ENCODE results near the gene CASP12.

The CASP12 gene

GRCh38 chr11:104893876-104894275 is 4.4 kb downstream of the CASP12 start:
- peaks cover 0 to 43% (median 28%) of the 10 kb centered on the region in 5 donors for H3K4me1 ChIP-seq (ENCODE audit: control insufficient read depth in 5 of 5, insufficient read depth in 5 of 5, low read length in 5 of 5)
- H3K4me3 ChIP-seq (ENCODE audit: low read depth in 1 of 5, low read length in 5 of 5): no peak overlapping the region
- no peak overlapping the region for H3K9ac ChIP-seq (ENCODE audit: low read length in 5 of 5)
- H3K27me3 ChIP-seq (ENCODE audit: control insufficient read depth in 5 of 5, insufficient read depth in 4 of 5, low read length in 5 of 5): no peaks in the 10 kb centered on the region
- no peak overlapping the region for H3K27ac ChIP-seq (ENCODE audit: low read depth, low read length)
- H3K36me3 ChIP-seq (ENCODE audit: control insufficient read depth in 5 of 5, insufficient read depth in 5 of 5, low read length in 5 of 5): peaks cover 0 to 5% (median 0%) of the 10 kb centered on the region in 5 donors
- no peaks in the 10 kb centered on the region for H3K9me3 ChIP-seq (ENCODE audit: control insufficient read depth in 5 of 5, low read length in 5 of 5)

GRCh38 chr11:104892723-104893511 is 5.3 kb downstream of the CASP12 start:
- peak overlapping the region; percentile 42 for H3K27ac ChIP-seq (ENCODE audit: low read depth, low read length)
- no peak overlapping the region for H3K9ac ChIP-seq (ENCODE audit: low read length in 5 of 5)
- no peak overlapping the region for H3K4me3 ChIP-seq (ENCODE audit: low read depth in 1 of 5, low read length in 5 of 5)
- peaks cover 0 to 5% (median 0%) of the 10 kb centered on the region in 5 donors for H3K36me3 ChIP-seq (ENCODE audit: control insufficient read depth in 5 of 5, insufficient read depth in 5 of 5, low read length in 5 of 5)
- H3K27me3 ChIP-seq (ENCODE audit: control insufficient read depth in 5 of 5, insufficient read depth in 4 of 5, low read length in 5 of 5): no peaks in the 10 kb centered on the region
- peaks cover 0 to 36% (median 20%) of the 10 kb centered on the region in 5 donors for H3K4me1 ChIP-seq (ENCODE audit: control insufficient read depth in 5 of 5, insufficient read depth in 5 of 5, low read length in 5 of 5)
- H3K9me3 ChIP-seq (ENCODE audit: control insufficient read depth in 5 of 5, low read length in 5 of 5): no peaks in the 10 kb centered on the region

- no peaks in the 10 kb centered on the region for H3K9me3 ChIP-seq (ENCODE audit: control insufficient read depth in 5 of 5, low read length in 5 of 5)
- H3K4me3 ChIP-seq (ENCODE audit: low read depth in 1 of 5, low read length in 5 of 5): no peak overlapping the region
- peaks cover 0 to 30% (median 14%) of the 10 kb centered on the region in 5 donors for H3K4me1 ChIP-seq (ENCODE audit: control insufficient read depth in 5 of 5, insufficient read depth in 5 of 5, low read length in 5 of 5)
- no peak overlapping the region for H3K27ac ChIP-seq (ENCODE audit: low read depth, low read length)
- no peaks in the 10 kb centered on the region for H3K27me3 ChIP-seq (ENCODE audit: control insufficient read depth in 5 of 5, insufficient read depth in 4 of 5, low read length in 5 of 5)
- H3K36me3 ChIP-seq (ENCODE audit: control insufficient read depth in 5 of 5, insufficient read depth in 5 of 5, low read length in 5 of 5): peaks cover 0 to 5% (median 0%) of the 10 kb centered on the region in 5 donors
- no peak overlapping the region for H3K9ac ChIP-seq (ENCODE audit: low read length in 5 of 5)
Observed at GRCh38 chr11:104891135-104891534, 7.1 kb downstream of the CASP12 start.

- H3K27ac ChIP-seq (ENCODE audit: low read depth, low read length): no peak overlapping the region
- no peak overlapping the region for H3K9ac ChIP-seq (ENCODE audit: low read length in 5 of 5)
- no peaks in the 10 kb centered on the region for H3K4me1 ChIP-seq (ENCODE audit: control insufficient read depth in 5 of 5, insufficient read depth in 5 of 5, low read length in 5 of 5)
- H3K9me3 ChIP-seq (ENCODE audit: control insufficient read depth in 5 of 5, low read length in 5 of 5): no peaks in the 10 kb centered on the region
- H3K4me3 ChIP-seq (ENCODE audit: low read depth in 1 of 5, low read length in 5 of 5): no peak overlapping the region
- no peaks in the 10 kb centered on the region for H3K27me3 ChIP-seq (ENCODE audit: control insufficient read depth in 5 of 5, insufficient read depth in 4 of 5, low read length in 5 of 5)
- peaks cover 0 to 3% (median 0%) of the 10 kb centered on the region in 5 donors for H3K36me3 ChIP-seq (ENCODE audit: control insufficient read depth in 5 of 5, insufficient read depth in 5 of 5, low read length in 5 of 5)
Observed at GRCh38 chr11:104883342-104883741, 14.9 kb downstream of the CASP12 start.

GRCh38 chr11:104881117-104881794 is 17.0 kb downstream of the CASP12 start:
- Histone ChIP-seq H3K4me1 (ENCODE audit: control insufficient read depth in 5 of 5, insufficient read depth in 5 of 5, low read length in 5 of 5) (no peaks in the 10 kb centered on the region), H3K9me3 (ENCODE audit: control insufficient read depth in 5 of 5, low read length in 5 of 5) (no peaks in the 10 kb centered on the region), H3K27me3 (ENCODE audit: control insufficient read depth in 5 of 5, insufficient read depth in 4 of 5, low read length in 5 of 5) (no peaks in the 10 kb centered on the region), H3K27ac (ENCODE audit: low read depth, low read length) (no peak overlapping the region), H3K4me3 (ENCODE audit: low read depth in 1 of 5, low read length in 5 of 5) (no peak overlapping the region), H3K9ac (ENCODE audit: low read length in 5 of 5) (no peak overlapping the region), H3K36me3 (ENCODE audit: control insufficient read depth in 5 of 5, insufficient read depth in 5 of 5, low read length in 5 of 5) (peaks cover 0 to 3% (median 0%) of the 10 kb centered on the region in 5 donors)

- Histone ChIP-seq H3K4me1 (ENCODE audit: control insufficient read depth in 5 of 5, insufficient read depth in 5 of 5, low read length in 5 of 5) (no peaks in the 10 kb centered on the region), H3K36me3 (ENCODE audit: control insufficient read depth in 5 of 5, insufficient read depth in 5 of 5, low read length in 5 of 5) (peaks cover 0 to 2% (median 0%) of the 10 kb centered on the region in 5 donors), H3K4me3 (ENCODE audit: low read depth in 1 of 5, low read length in 5 of 5) (no peak overlapping the region), H3K9me3 (ENCODE audit: control insufficient read depth in 5 of 5, low read length in 5 of 5) (no peaks in the 10 kb centered on the region), H3K27ac (ENCODE audit: low read depth, low read length) (no peak overlapping the region), H3K9ac (ENCODE audit: low read length in 5 of 5) (no peak overlapping the region), H3K27me3 (ENCODE audit: control insufficient read depth in 5 of 5, insufficient read depth in 4 of 5, low read length in 5 of 5) (no peaks in the 10 kb centered on the region)
Observed at GRCh38 chr11:104879514-104880190, 18.6 kb downstream of the CASP12 start.

GRCh38 chr11:104876861-104877431 is 21.3 kb downstream of the CASP12 start:
- Histone ChIP-seq H3K27ac (ENCODE audit: low read depth, low read length) (no peak overlapping the region), H3K9me3 (ENCODE audit: control insufficient read depth in 5 of 5, low read length in 5 of 5) (no peaks in the 10 kb centered on the region), H3K4me1 (ENCODE audit: control insufficient read depth in 5 of 5, insufficient read depth in 5 of 5, low read length in 5 of 5) (no peaks in the 10 kb centered on the region), H3K9ac (ENCODE audit: low read length in 5 of 5) (no peak overlapping the region), H3K4me3 (ENCODE audit: low read depth in 1 of 5, low read length in 5 of 5) (no peak overlapping the region), H3K36me3 (ENCODE audit: control insufficient read depth in 5 of 5, insufficient read depth in 5 of 5, low read length in 5 of 5) (no peaks in the 10 kb centered on the region), H3K27me3 (ENCODE audit: control insufficient read depth in 5 of 5, insufficient read depth in 4 of 5, low read length in 5 of 5) (no peaks in the 10 kb centered on the region)

GRCh38 chr11:104876324-104876723 is 21.9 kb downstream of the CASP12 start:
- H3K4me1 ChIP-seq (ENCODE audit: control insufficient read depth in 5 of 5, insufficient read depth in 5 of 5, low read length in 5 of 5): no peaks in the 10 kb centered on the region
- no peak overlapping the region for H3K4me3 ChIP-seq (ENCODE audit: low read depth in 1 of 5, low read length in 5 of 5)
- no peaks in the 10 kb centered on the region for H3K9me3 ChIP-seq (ENCODE audit: control insufficient read depth in 5 of 5, low read length in 5 of 5)
- H3K9ac ChIP-seq (ENCODE audit: low read length in 5 of 5): no peak overlapping the region
- no peak overlapping the region for H3K27ac ChIP-seq (ENCODE audit: low read depth, low read length)
- H3K27me3 ChIP-seq (ENCODE audit: control insufficient read depth in 5 of 5, insufficient read depth in 4 of 5, low read length in 5 of 5): no peaks in the 10 kb centered on the region
- no peaks in the 10 kb centered on the region for H3K36me3 ChIP-seq (ENCODE audit: control insufficient read depth in 5 of 5, insufficient read depth in 5 of 5, low read length in 5 of 5)

- Histone ChIP-seq H3K36me3 (ENCODE audit: control insufficient read depth in 5 of 5, insufficient read depth in 5 of 5, low read length in 5 of 5) (no peaks in the 10 kb centered on the region), H3K27me3 (ENCODE audit: control insufficient read depth in 5 of 5, insufficient read depth in 4 of 5, low read length in 5 of 5) (no peaks in the 10 kb centered on the region), H3K4me3 (ENCODE audit: low read depth in 1 of 5, low read length in 5 of 5) (no peak overlapping the region), H3K27ac (ENCODE audit: low read depth, low read length) (no peak overlapping the region), H3K9ac (ENCODE audit: low read length in 5 of 5) (no peak overlapping the region), H3K4me1 (ENCODE audit: control insufficient read depth in 5 of 5, insufficient read depth in 5 of 5, low read length in 5 of 5) (no peaks in the 10 kb centered on the region), H3K9me3 (ENCODE audit: control insufficient read depth in 5 of 5, low read length in 5 of 5) (no peaks in the 10 kb centered on the region)
Observed at GRCh38 chr11:104873252-104873651, 25.0 kb downstream of the CASP12 start.
